Heart right ventricle (tissue), 16 donors: Measurements from ENCODE around the gene POLR2J. TPM values are rescaled to one million over a fixed set of nuclear protein-coding genes. Genes with fewer than 3 reads are reported as not detected.
A peak's percentile ranks its signal among the peaks of the same experiment; 100 is the strongest.

Source experiments
- ATAC-seq, 8 donors: fragments of 200-7000 bp; cut with Tn5 transposase; one replicate each; pipeline ENCODE4 v1.9.1; 2020; ENCODE audit warnings: mild to moderate bottlenecking in 8 of 8, moderate library complexity in 8 of 8, moderate number of reproducible peaks in 1 of 8
- DNase-seq, 2 donors: peaks; one replicate each; pipeline ENCODE4 v3.0.0-alpha.2; 2020
- H3K27ac ChIP-seq, 10 donors: fragments of 200-600 bp; sonication (generic) in 2 of 10; one replicate each; pipeline versions ENCODE4 v1.5.0 to v1.8.0; 2020 to 2022; ENCODE audit warnings: mild to moderate bottlenecking in 3 of 10
- H3K27me3 ChIP-seq, 7 donors: fragments of 200-600 bp; one replicate each; pipeline ENCODE4 v1.8.0; 2021 to 2022; ENCODE audit warnings: mild to moderate bottlenecking in 2 of 7
- H3K36me3 ChIP-seq, 9 donors: fragments of 200-600 bp; sonication (generic) in 1 of 9; one replicate each; pipeline versions ENCODE4 v1.5.0 to v1.8.0; 2020 to 2022; ENCODE audit warnings: mild to moderate bottlenecking in 2 of 9
- H3K4me1 ChIP-seq, 9 donors: fragments of 200-600 bp; sonication (generic) in 1 of 9; one replicate each; pipeline versions ENCODE4 v1.5.0 to v1.8.0; 2020 to 2022; ENCODE audit warnings: mild to moderate bottlenecking in 4 of 9
- H3K4me3 ChIP-seq, 10 donors: fragments of 200-600 bp; sonication (generic) in 2 of 10; one replicate each; pipeline versions ENCODE4 v1.5.0 to v1.8.0; 2020 to 2022; ENCODE audit warnings: mild to moderate bottlenecking in 7 of 10, moderate library complexity in 2 of 10
- H3K9me3 ChIP-seq, 11 donors: fragments of 200-600 bp in 10 of 11; sonication (generic) in 2 of 11; one replicate each; pipeline versions ENCODE4 v1.5.0 to v1.8.0; 2013 to 2022; ENCODE audit warnings: mild to moderate bottlenecking in 2 of 11, control low read depth in 1 of 11, moderate library complexity in 1 of 11
- WGBS, 2 donors: extraction: QIAGEN DNeasy Blood & Tissue Kit; methylation state at CpG; one replicate each; pipeline ENCODE4 v1.1.7; 2013; ENCODE audit warnings: inconsistent platforms in 1 of 2; 5-methylcytosine and 5-hydroxymethylcytosine counted together
- intact Hi-C, 10 donors: fragments of 100-400 bp; cut with DNase I; formaldehyde crosslinking; loops; one replicate each; pipeline versions ENCODE4 v1.11.1 to v1.14.2; 2022
- polyA plus RNA-seq, 2 donors: library from polyadenylated mRNA; stranded (reverse); fragments of 200-250 nt; gene quantifications; one replicate each; pipeline ENCODE4 v1.2.3, GENCODE V29; 2013
- total RNA-seq, 10 donors: library from RNA; stranded (reverse); fragmentation: NEBNext Ultra II Directional in 3 of 10; extraction: Animal tissue kit (Norgen Biotek cat#: 25700) in 3 of 10; gene quantifications; one replicate each; pipeline versions ENCODE4 v1.2.1 to v1.2.4, GENCODE V29; 2021 to 2023
- TF ChIP-seq, protein P1 (sequence below), 9 donors: fragments of 200-600 bp; sonication (generic) in 2 of 9; IDR thresholded peaks; one replicate each; pipeline versions ENCODE4 v1.5.0 to v1.8.0; 2021 to 2022; ENCODE audit warnings: antibody characterized with exemption in 9 of 9, mild to moderate bottlenecking in 5 of 9, moderate library complexity in 1 of 9
- donor health status: Arrhythmogenic right ventricular cardiomyopathy.
- donor health status: ischemic (EF 13 %, LVEDD 7.1; RV severe dilation, severe dysfunction).
- donor health status: healthy with polysubstance abuse.
- donor health status: DM: no; HTN: yes; CAD: no.
- donor health status: DM: no; HTN: no; CAD: no.
- donor health status: ischemic (EF 25% LVEDD 6.9; RV normal size, moderate dysfunction).
- donor health status: ischemic (EF 25% LVEDD 5.7; RV mildly dilated, moderate dysfunction).
- donor health status: healthy.
- donor health status: DM: yes; HTN: yes; CAD: no.
- donor health status: Ischemic cardiomyopathy.
- donor health status: ischemic (EF 35%, LVEDD 5.7; RV mildly dilated, moderate dysfunction).
- donor health status: nonischemic (EF 11% LVEDD 7.7; RV severe dilation, severe dysfunction).
- donor health status: DM: yes; HTN: yes; CAD: no.
- donor health status: PGD.
- donor health status: ischemic (EF 29% LVEDD 5.4; RV normal size, mild dysfunction).
- donor health status: nonischemic (EF 23%, LVEDD 6.1; RV moderate dilation, normal function).

The POLR2J gene
- total and polyA plus RNA-seq, 12 donors = 40.1 to 228 (median 55.6) TPM

DNA sequence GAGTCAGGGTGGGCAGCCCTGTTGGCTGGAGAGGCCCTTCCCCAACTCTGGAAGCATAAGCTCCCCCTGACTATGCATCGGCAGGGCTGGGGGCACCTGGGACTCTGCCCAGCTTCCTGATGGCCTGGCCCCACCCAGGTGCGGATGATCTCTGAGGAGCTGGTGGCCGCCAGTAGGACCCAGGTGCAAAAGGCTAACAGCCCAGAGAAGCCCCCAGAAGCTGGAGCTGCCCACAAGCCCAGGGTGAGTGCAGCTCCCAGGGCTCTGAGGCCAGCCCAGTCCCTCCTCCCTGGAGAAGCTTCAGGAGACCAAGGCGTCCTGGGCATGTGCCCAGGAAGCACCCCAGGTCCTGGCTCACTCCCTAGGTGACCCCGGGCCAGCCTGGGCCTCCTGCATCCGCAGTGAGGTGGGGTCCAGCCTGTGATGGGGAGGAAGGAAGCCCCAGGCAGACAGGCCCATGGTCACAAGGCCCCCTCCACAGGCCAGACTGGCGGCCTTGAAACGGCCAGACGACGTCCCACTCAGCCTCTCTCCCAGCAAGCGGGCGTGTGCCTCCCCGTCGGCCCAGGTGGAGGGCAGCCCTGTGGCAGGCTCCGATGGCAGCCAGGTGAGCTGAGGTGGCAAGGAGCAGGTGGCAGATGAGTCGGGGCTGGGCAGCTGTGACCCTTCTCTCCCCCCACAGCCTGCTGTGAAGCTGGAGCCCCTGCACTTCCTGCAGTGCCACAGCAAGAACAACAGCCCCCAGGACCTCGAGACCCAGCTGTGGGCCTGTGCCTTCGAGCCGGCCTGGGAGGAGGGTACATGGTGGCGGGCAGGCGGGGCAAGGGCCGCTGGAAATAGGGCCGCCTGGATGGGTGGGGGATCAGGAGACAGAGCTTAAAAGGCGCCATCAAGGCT is 10.9 kb downstream of the POLR2J start:
- 90 to 93% methylated on average over 24 of the region's 24 CpGs for WGBS, 2 donors
- Histone ChIP-seq H3K4me3 (no peak overlapping the region), H3K4me1 (peaks cover 4 to 26% (median 23%) of the 10 kb centered on the region in 9 donors), H3K27me3 (no peaks in the 10 kb centered on the region), H3K9me3 (no peaks in the 10 kb centered on the region), H3K36me3 (peaks cover 0 to 48% (median 3%) of the 10 kb centered on the region in 9 donors), H3K27ac (no peak overlapping the region)
- ATAC-seq (no peak), DNase-seq (peak in 1 of 2 donors; percentile 11)
- intact Hi-C loops = loop anchor here in 2 of 10 donors (5.0 to 10.0 kb wide), 3 partner anchors 53 to 183 kb away; partner anchors contain the start of gene SH2B2 (in 1 of the 2)
- TF ChIP-seq, protein P1, sequence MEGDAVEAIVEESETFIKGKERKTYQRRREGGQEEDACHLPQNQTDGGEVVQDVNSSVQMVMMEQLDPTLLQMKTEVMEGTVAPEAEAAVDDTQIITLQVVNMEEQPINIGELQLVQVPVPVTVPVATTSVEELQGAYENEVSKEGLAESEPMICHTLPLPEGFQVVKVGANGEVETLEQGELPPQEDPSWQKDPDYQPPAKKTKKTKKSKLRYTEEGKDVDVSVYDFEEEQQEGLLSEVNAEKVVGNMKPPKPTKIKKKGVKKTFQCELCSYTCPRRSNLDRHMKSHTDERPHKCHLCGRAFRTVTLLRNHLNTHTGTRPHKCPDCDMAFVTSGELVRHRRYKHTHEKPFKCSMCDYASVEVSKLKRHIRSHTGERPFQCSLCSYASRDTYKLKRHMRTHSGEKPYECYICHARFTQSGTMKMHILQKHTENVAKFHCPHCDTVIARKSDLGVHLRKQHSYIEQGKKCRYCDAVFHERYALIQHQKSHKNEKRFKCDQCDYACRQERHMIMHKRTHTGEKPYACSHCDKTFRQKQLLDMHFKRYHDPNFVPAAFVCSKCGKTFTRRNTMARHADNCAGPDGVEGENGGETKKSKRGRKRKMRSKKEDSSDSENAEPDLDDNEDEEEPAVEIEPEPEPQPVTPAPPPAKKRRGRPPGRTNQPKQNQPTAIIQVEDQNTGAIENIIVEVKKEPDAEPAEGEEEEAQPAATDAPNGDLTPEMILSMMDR (IDR thresholded peaks at IDR 0.05) = no peak

DNA sequence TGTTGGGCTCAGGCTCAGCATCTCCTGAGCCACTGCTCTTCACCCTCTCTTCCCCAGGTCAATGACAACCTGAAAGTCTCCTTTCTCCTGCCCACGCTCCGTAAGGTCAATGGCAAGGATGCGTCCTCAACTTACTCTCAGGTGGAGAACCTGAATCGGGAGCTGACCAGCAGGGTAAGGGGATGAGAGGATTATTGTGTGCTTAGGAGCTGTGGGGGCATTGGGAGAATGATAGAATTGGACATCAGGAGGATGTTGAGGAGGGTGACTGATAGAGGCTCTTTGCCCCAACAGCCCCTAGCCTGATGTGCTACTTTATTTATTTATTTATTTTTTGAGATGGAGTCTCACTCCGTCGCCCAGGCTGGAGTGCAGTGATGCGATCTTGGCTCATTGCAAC is 12.6 kb downstream of the POLR2J start:
- ATAC-seq = no peak
- no peak overlapping the region for H3K27ac ChIP-seq
- H3K4me1 ChIP-seq = peaks cover 4 to 26% (median 23%) of the 10 kb centered on the region in 9 donors
- H3K9me3 ChIP-seq = no peaks in the 10 kb centered on the region
- 96 to 97% methylated on average over 7 of the region's 7 CpGs for WGBS, 2 donors
- no peak for DNase-seq
- intact Hi-C loops = loop anchor here in 2 of 10 donors (5.0 to 10.0 kb wide), 3 partner anchors 51 to 181 kb away; partner anchors contain the start of gene SH2B2 (in 1 of the 2)
- H3K27me3 ChIP-seq = no peaks in the 10 kb centered on the region
- H3K4me3 ChIP-seq = peak overlapping the region in 4 of 10 donors; percentile 74 to 100 (median 90)
- TF ChIP-seq, protein P1 (IDR thresholded peaks at IDR 0.05) = no peak
- peaks cover 0 to 31% (median 3%) of the 10 kb centered on the region in 9 donors for H3K36me3 ChIP-seq

DNA sequence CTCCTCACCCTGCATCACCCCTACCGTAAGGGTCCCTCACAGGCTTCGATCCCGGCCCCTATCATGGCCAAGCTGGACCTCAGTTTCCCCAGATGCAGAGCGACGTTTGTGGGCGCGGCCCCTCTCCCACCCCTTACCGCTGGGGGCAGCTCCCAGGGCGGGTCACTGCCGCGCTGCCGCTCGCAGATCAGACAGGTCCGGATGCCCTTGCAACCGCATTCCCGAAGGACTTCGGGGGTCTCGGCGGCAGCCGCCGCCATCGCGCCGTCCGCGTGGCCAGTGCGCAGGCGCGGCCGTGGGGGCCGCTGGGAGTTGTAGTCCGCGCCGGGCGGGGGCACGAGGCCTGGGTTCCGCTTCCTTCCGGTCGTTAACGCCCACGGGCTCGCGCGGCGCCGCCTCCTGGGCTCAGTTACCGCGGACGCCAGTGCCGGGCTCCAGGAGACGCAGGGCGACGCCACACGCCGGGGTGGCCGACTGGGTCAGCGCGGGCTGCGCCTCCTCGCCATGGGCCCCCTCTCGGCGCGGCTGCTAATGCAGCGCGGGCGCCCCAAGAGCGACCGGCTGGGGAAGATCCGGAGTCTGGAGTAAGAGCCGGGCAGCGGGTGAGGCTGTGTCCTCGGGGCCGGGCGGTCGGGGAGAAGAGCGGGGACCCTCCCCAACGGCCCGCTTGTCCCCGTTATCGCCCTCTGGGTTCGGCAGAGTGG is 14.0 kb downstream of the POLR2J start, which contains the start of the genes ALKBH4 and LRWD1:
Gene ALKBH4 (minus strand): TSS at position 287 of the 704 bp plus-strand sequence. CDS start 27 bp downstream, at position 260.
Gene LRWD1 (plus strand): TSS at position 408 of the 704 bp plus-strand sequence. CDS start 97 bp downstream, at position 505.
- H3K4me1 ChIP-seq = peaks cover 4 to 26% (median 23%) of the 10 kb centered on the region in 9 donors
- TF ChIP-seq, protein P1 (IDR thresholded peaks at IDR 0.05) = peak in 7 of 9 donors; percentile 17 to 51 (median 36)
- peak; percentile 94 to 96 for DNase-seq
- ATAC-seq = peak; percentile 93 to 98 (median 96)
- H3K4me3 ChIP-seq = peak within 1 kb of the TSS; percentile 74 to 100 (median 91)
- 0% methylated on average over 79 to 81 of the region's 81 CpGs for WGBS, 2 donors
- peak within 1 kb of the TSS in 9 of 10 donors; percentile 53 to 94 (median 82) for H3K27ac ChIP-seq
- H3K27me3 ChIP-seq = no peaks in the 10 kb centered on the region
- intact Hi-C loops = loop anchor here in 2 of 10 donors (5.0 to 10.0 kb wide), 3 partner anchors 50 to 180 kb away; partner anchors contain the start of gene SH2B2 (in 1 of the 2)
- H3K9me3 ChIP-seq = no peaks in the 10 kb centered on the region
- peaks cover 0 to 23% (median 3%) of the 10 kb centered on the region in 9 donors for H3K36me3 ChIP-seq
